Tibial artery (tissue), 4 donors: ENCODE measurements around the gene POMGNT1.

Experiments
- DNase-seq, 2 donors: peaks; one replicate each; pipeline ENCODE4 v3.0.0-alpha.2; 2019
- H3K27ac ChIP-seq, 2 donors: fragments of 200-600 bp; sonication (generic) in 1 of 2; 1 replicate in 1 of 2; 2 replicates in 1 of 2; pipeline ENCODE4 v1.5.1; 2018 to 2019; ENCODE audit warnings: mild to moderate bottlenecking in 1 of 2
- H3K27me3 ChIP-seq, 2 donors: fragments of 200-600 bp; sonication (generic) in 1 of 2; one replicate each; pipeline versions ENCODE4 v1.5.1 to v1.6.0; 2016 to 2019
- H3K36me3 ChIP-seq, 3 donors: fragments of 200-600 bp; sonication (generic) in 2 of 3; one replicate each; pipeline ENCODE4 v1.5.1; 2016 to 2019; ENCODE audit warnings: mild to moderate bottlenecking in 2 of 3
- H3K4me1 ChIP-seq, 4 donors: fragments of 200-600 bp; sonication (generic) in 2 of 4; 1 replicate in 3 of 4; 2 replicates in 1 of 4; pipeline ENCODE4 v1.5.1; 2016 to 2019
- H3K4me3 ChIP-seq, 2 donors: fragments of 200-600 bp; sonication (generic) in 1 of 2; 1 replicate in 1 of 2; 2 replicates in 1 of 2; pipeline ENCODE4 v1.5.1; 2018 to 2019; ENCODE audit warnings: mild to moderate bottlenecking in 2 of 2
- H3K9me3 ChIP-seq, 3 donors: fragments of 200-600 bp; sonication (generic) in 1 of 3; one replicate each; pipeline ENCODE4 v1.5.1; 2016 to 2019
- intact Hi-C: fragments of 100-400 bp; cut with DNase I; formaldehyde crosslinking; loops from one replicate; pipeline ENCODE4 v1.15.0; 2023; ENCODE audit warnings: low total_unique reads
- TF ChIP-seq, protein P1 (sequence below), 2 experiments: fragments of 200-600 bp in 1 of 2; fragments of 450-650 bp in 1 of 2; IDR thresholded peaks; one replicate each; pipeline ENCODE4 v1.5.1; 2017 to 2019; ENCODE audit warnings: antibody characterized with exemption in 2 of 2, mild to moderate bottlenecking in 1 of 2, moderate library complexity in 1 of 2

Gene POMGNT1

DNA sequence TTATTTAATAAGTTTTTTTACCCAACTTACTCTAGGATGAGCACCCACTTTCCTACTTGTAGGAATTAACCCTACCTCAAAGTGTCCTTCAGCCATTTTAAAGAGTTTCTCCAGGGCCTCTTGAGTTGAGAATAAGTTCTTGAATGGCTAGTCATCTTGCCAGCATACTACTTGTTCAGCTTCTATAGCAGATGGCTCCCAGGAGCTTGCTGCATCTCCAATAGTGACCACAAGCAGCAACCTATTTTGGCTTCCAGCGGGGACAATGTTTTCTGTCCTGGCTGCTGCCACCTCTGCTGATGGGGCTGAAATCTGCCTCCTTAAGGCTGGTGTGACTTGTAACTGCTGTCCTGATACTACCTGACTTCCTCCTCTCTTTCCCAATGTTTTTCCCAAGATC, 45.0 kb downstream of the POMGNT1 start:
- Histone ChIP-seq H3K27ac (no peak overlapping the region), H3K4me1 (peaks cover 0 to 3% (median 0%) of the 10 kb centered on the region in 4 donors), H3K9me3 (no peaks in the 10 kb centered on the region), H3K27me3 (no peaks in the 10 kb centered on the region), H3K4me3 (no peak overlapping the region), H3K36me3 (no peaks in the 10 kb centered on the region)
- intact Hi-C loops, result no loop called here
- TF ChIP-seq, protein P1, sequence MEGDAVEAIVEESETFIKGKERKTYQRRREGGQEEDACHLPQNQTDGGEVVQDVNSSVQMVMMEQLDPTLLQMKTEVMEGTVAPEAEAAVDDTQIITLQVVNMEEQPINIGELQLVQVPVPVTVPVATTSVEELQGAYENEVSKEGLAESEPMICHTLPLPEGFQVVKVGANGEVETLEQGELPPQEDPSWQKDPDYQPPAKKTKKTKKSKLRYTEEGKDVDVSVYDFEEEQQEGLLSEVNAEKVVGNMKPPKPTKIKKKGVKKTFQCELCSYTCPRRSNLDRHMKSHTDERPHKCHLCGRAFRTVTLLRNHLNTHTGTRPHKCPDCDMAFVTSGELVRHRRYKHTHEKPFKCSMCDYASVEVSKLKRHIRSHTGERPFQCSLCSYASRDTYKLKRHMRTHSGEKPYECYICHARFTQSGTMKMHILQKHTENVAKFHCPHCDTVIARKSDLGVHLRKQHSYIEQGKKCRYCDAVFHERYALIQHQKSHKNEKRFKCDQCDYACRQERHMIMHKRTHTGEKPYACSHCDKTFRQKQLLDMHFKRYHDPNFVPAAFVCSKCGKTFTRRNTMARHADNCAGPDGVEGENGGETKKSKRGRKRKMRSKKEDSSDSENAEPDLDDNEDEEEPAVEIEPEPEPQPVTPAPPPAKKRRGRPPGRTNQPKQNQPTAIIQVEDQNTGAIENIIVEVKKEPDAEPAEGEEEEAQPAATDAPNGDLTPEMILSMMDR (IDR thresholded peaks at IDR 0.05), result no peak
- no peak for DNase-seq

- DNase-seq, result no peak
- TF ChIP-seq, protein P1 (IDR thresholded peaks at IDR 0.05), result no peak
- H3K27ac ChIP-seq, result no peak overlapping the region
- no peak overlapping the region for H3K4me3 ChIP-seq
- intact Hi-C loops, result no loop called here
- H3K4me1 ChIP-seq, result peaks cover 0 to 5% (median 0%) of the 10 kb centered on the region in 4 donors
- H3K36me3 ChIP-seq, result no peaks in the 10 kb centered on the region
- no peaks in the 10 kb centered on the region for H3K9me3 ChIP-seq
- H3K27me3 ChIP-seq, result no peaks in the 10 kb centered on the region
These were observed 46.2 kb downstream of the POMGNT1 start for GRCh38 chr1:46152016-46152415.

GRCh38 chr1:46150085-46150484, 48.1 kb downstream of the POMGNT1 start:
- Histone ChIP-seq H3K36me3 (no peaks in the 10 kb centered on the region), H3K27ac (no peak overlapping the region), H3K4me3 (no peak overlapping the region), H3K27me3 (no peaks in the 10 kb centered on the region), H3K4me1 (peaks cover 0 to 5% (median 0%) of the 10 kb centered on the region in 4 donors), H3K9me3 (no peaks in the 10 kb centered on the region)
- TF ChIP-seq, protein P1 (IDR thresholded peaks at IDR 0.05), result no peak
- intact Hi-C loops, result no loop called here
- DNase-seq, result no peak

DNA sequence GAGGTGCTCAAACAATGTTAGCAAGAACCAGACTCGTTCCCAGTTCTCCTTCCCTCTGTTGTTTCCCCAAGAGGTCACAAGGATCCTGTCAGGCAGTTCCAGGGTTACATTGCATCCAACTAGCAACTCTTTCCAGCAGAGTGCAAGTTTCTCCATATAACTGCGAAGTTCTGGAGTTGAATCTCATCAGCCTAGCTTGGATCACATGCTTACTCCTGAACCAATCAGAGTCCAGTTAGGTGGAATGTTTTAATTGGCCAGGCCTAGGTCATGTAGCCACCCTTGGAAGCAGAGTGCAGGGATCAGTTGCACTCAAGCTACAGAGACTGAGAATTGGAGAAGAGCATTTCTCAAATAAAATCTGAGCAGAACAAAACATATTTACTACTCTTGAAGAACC, 49.9 kb downstream of the POMGNT1 start:
- no peaks in the 10 kb centered on the region for H3K9me3 ChIP-seq
- H3K27ac ChIP-seq, result no peak overlapping the region
- H3K4me3 ChIP-seq, result no peak overlapping the region
- peaks cover 0 to 5% (median 0%) of the 10 kb centered on the region in 4 donors for H3K4me1 ChIP-seq
- no peak for DNase-seq
- TF ChIP-seq, protein P1 (IDR thresholded peaks at IDR 0.05), result no peak
- no peaks in the 10 kb centered on the region for H3K27me3 ChIP-seq
- intact Hi-C loops, result no loop called here
- no peaks in the 10 kb centered on the region for H3K36me3 ChIP-seq
